Mesodermal cell (in vitro differentiated cells): Measurements from ENCODE around the gene DGCR2.

Experiments used
- H3K27ac ChIP-seq: 2 replicates; pipeline ENCODE4 v1.7.0; 2013; ENCODE audit warnings: mild to moderate bottlenecking, low read depth, low read length, moderate library complexity; ENCODE audit not compliant: severe bottlenecking
- H3K36me3 ChIP-seq: 2 replicates; pipeline ENCODE4 v1.7.1; 2013; ENCODE audit warnings: mild to moderate bottlenecking, low read length, moderate library complexity; ENCODE audit not compliant: control insufficient read depth, insufficient read depth
- H3K4me1 ChIP-seq: one replicate; pipeline ENCODE4 v1.7.1; 2013; ENCODE audit warnings: mild to moderate bottlenecking, low read length; ENCODE audit not compliant: insufficient read depth, control insufficient read depth, poor library complexity, severe bottlenecking
- H3K4me3 ChIP-seq: 2 replicates; pipeline ENCODE4 v1.7.0; 2013; ENCODE audit warnings: low read length, control low read depth, mild to moderate bottlenecking; ENCODE audit not compliant: insufficient read depth, poor library complexity, severe bottlenecking; ENCODE audit errors: extremely low read depth
- H3K9me3 ChIP-seq: 2 replicates; pipeline ENCODE4 v1.7.1; 2013; ENCODE audit warnings: mild to moderate bottlenecking, low read length, moderate library complexity; ENCODE audit not compliant: control insufficient read depth
- WGBS, 2 experiments: methylation state at CpG; one replicate each; pipeline ENCODE4 v1.1.5; 2013; ENCODE audit warnings: missing lambda C conversion rate in 2 of 2; ENCODE audit not compliant: insufficient coverage in 2 of 2; 5-methylcytosine and 5-hydroxymethylcytosine counted together

Gene DGCR2

GRCh38 chr22:18997925-18998315, 124.3 kb downstream of the DGCR2 start:
- 85 to 87% methylated on average over 22 of the region's 22 CpGs for WGBS, 2 experiments
- Histone ChIP-seq H3K4me1 (peaks cover 10% of the 10 kb centered on the region), H3K4me3 (no peak overlapping the region), H3K36me3 (no peaks in the 10 kb centered on the region), H3K9me3 (no peaks in the 10 kb centered on the region), H3K27ac (no peak overlapping the region)

GRCh38 chr22:18997306-18997924, 124.8 kb downstream of the DGCR2 start:
- Histone ChIP-seq H3K27ac (no peak overlapping the region), H3K9me3 (no peaks in the 10 kb centered on the region), H3K36me3 (no peaks in the 10 kb centered on the region), H3K4me1 (peaks cover 10% of the 10 kb centered on the region), H3K4me3 (no peak overlapping the region)
- 90 to 91% methylated on average over 12 of the region's 12 CpGs for WGBS, 2 experiments

- Histone ChIP-seq H3K4me3 (no peak overlapping the region), H3K27ac (no peak overlapping the region), H3K9me3 (no peaks in the 10 kb centered on the region), H3K36me3 (no peaks in the 10 kb centered on the region), H3K4me1 (peaks cover 10% of the 10 kb centered on the region)
- 92 to 96% methylated on average over 7 of the region's 9 CpGs for WGBS, 2 experiments
These were observed 125.8 kb downstream of the DGCR2 start for GRCh38 chr22:18996376-18996900.

GRCh38 chr22:18995327-18995711, 126.9 kb downstream of the DGCR2 start:
- Histone ChIP-seq H3K4me3 (no peak overlapping the region), H3K27ac (no peak overlapping the region), H3K9me3 (no peaks in the 10 kb centered on the region), H3K4me1 (peaks cover 10% of the 10 kb centered on the region), H3K36me3 (no peaks in the 10 kb centered on the region)
- 89 to 95% methylated on average over 5 to 9 of the region's 9 CpGs for WGBS, 2 experiments

- WGBS, 2 experiments = 55 to 65% methylated on average over 14 to 15 of the region's 15 CpGs
- no peaks in the 10 kb centered on the region for H3K9me3 ChIP-seq
- no peaks in the 10 kb centered on the region for H3K36me3 ChIP-seq
- no peak overlapping the region for H3K27ac ChIP-seq
- H3K4me1 ChIP-seq = peaks cover 10% of the 10 kb centered on the region
- H3K4me3 ChIP-seq = no peak overlapping the region
These were observed 127.4 kb downstream of the DGCR2 start for GRCh38 chr22:18994701-18995326.

- Histone ChIP-seq H3K27ac (no peak overlapping the region), H3K36me3 (no peaks in the 10 kb centered on the region), H3K9me3 (no peaks in the 10 kb centered on the region), H3K4me1 (peaks cover 10% of the 10 kb centered on the region), H3K4me3 (no peak overlapping the region)
- WGBS, 2 experiments = 93 to 96% methylated on average over 14 to 17 of the region's 17 CpGs
These were observed 128.2 kb downstream of the DGCR2 start for GRCh38 chr22:18994056-18994455.

GRCh38 chr22:18992543-18993198, 129.5 kb downstream of the DGCR2 start:
- Histone ChIP-seq H3K27ac (no peak overlapping the region), H3K9me3 (no peaks in the 10 kb centered on the region), H3K4me1 (peaks cover 10% of the 10 kb centered on the region), H3K36me3 (no peaks in the 10 kb centered on the region), H3K4me3 (no peak overlapping the region)
- WGBS, 2 experiments = 93 to 94% methylated on average over 8 to 10 of the region's 10 CpGs

- no peak overlapping the region for H3K27ac ChIP-seq
- no peaks in the 10 kb centered on the region for H3K36me3 ChIP-seq
- H3K4me1 ChIP-seq = peaks cover 10% of the 10 kb centered on the region
- WGBS, 2 experiments = 95 to 96% methylated on average over 32 to 33 of the region's 33 CpGs
- H3K4me3 ChIP-seq = no peak overlapping the region
- no peaks in the 10 kb centered on the region for H3K9me3 ChIP-seq
These were observed 130.3 kb downstream of the DGCR2 start for GRCh38 chr22:18991821-18992442.

GRCh38 chr22:18991138-18991432, 131.1 kb downstream of the DGCR2 start:
- H3K36me3 ChIP-seq = no peaks in the 10 kb centered on the region
- WGBS, 2 experiments = 83 to 97% methylated on average over 7 of the region's 7 CpGs
- no peak overlapping the region for H3K4me3 ChIP-seq
- H3K4me1 ChIP-seq = peaks cover 10% of the 10 kb centered on the region
- H3K9me3 ChIP-seq = no peaks in the 10 kb centered on the region
- no peak overlapping the region for H3K27ac ChIP-seq

- Histone ChIP-seq H3K4me1 (peaks cover 10% of the 10 kb centered on the region), H3K9me3 (no peaks in the 10 kb centered on the region), H3K36me3 (no peaks in the 10 kb centered on the region), H3K27ac (no peak overlapping the region), H3K4me3 (no peak overlapping the region)
- WGBS, 2 experiments = 94 to 98% methylated on average over 17 to 23 of the region's 23 CpGs
These were observed 131.7 kb downstream of the DGCR2 start for GRCh38 chr22:18990355-18991137.
